Spleen (tissue), 11 donors: Measurements from ENCODE around the gene VSIG10L. TPM values are rescaled to one million over a fixed set of nuclear protein-coding genes. Genes with fewer than 3 reads are reported as not detected.

Experiments used
- DNase-seq: peaks from one replicate; pipeline ENCODE4 v3.0.0-alpha.2; 2020
- H3K27ac ChIP-seq, 8 donors: fragments of 200-600 bp; sonication (generic) in 7 of 8; 1 replicate in 4 of 8; 2 replicates in 4 of 8; pipeline versions ENCODE4 v1.5.0 to v1.8.0; 2016 to 2021; ENCODE audit warnings: inconsistent platforms in 4 of 8, mild to moderate bottlenecking in 4 of 8, moderate library complexity in 1 of 8
- H3K27me3 ChIP-seq, 7 donors: fragments of 200-600 bp; sonication (generic) in 6 of 7; replicated peaks in 1 of 7; 1 replicate in 4 of 7; 2 replicates in 3 of 7; pipeline versions ENCODE4 v1.5.0 to v1.8.0; 2016 to 2021; ENCODE audit warnings: inconsistent platforms in 3 of 7, mild to moderate bottlenecking in 1 of 7
- H3K36me3 ChIP-seq, 6 donors: fragments of 200-600 bp; sonication (generic) in 5 of 6; 1 replicate in 4 of 6; 2 replicates in 2 of 6; pipeline versions ENCODE4 v1.5.0 to v1.8.0; 2016 to 2021; ENCODE audit warnings: inconsistent platforms in 2 of 6
- H3K4me1 ChIP-seq, 6 donors: fragments of 200-600 bp; sonication (generic) in 5 of 6; 1 replicate in 3 of 6; 2 replicates in 3 of 6; pipeline versions ENCODE4 v1.5.0 to v1.8.0; 2016 to 2021; ENCODE audit warnings: inconsistent platforms in 3 of 6
- H3K4me3 ChIP-seq, 8 donors: fragments of 200-600 bp; sonication (generic) in 7 of 8; 1 replicate in 4 of 8; 2 replicates in 4 of 8; pipeline versions ENCODE4 v1.5.0 to v1.8.0; 2016 to 2021; ENCODE audit warnings: inconsistent platforms in 4 of 8, mild to moderate bottlenecking in 4 of 8, moderate library complexity in 2 of 8
- H3K9me3 ChIP-seq, 8 donors: fragments of 200-600 bp; sonication (generic) in 7 of 8; 1 replicate in 4 of 8; 2 replicates in 4 of 8; pipeline versions ENCODE4 v1.5.0 to v1.8.0; 2016 to 2021; ENCODE audit warnings: inconsistent platforms in 4 of 8
- POLR2A ChIP-seq, 3 donors: fragments of 450-650 bp; IDR thresholded peaks; one replicate each; pipeline ENCODE4 v1.5.1; 2017; ENCODE audit warnings: antibody characterized with exemption in 3 of 3, mild to moderate bottlenecking in 1 of 3
- POLR2AphosphoS5 ChIP-seq, 3 donors: sonication (generic); formaldehyde crosslinking; IDR thresholded peaks; one replicate each; pipeline ENCODE4 v1.5.1; 2017; ENCODE audit warnings: antibody characterized with exemption in 3 of 3
- WGBS, 5 donors: extraction: QIAGEN DNeasy Blood & Tissue Kit in 3 of 5; methylation state at CpG; one replicate each; pipeline versions ENCODE4 v1.1.5 to v1.1.7; 2013 to 2018; 5-methylcytosine and 5-hydroxymethylcytosine counted together
- intact Hi-C: fragments of 100-400 bp; cut with DNase I; formaldehyde crosslinking; loops from one replicate; pipeline ENCODE4 v1.15.0; 2023; ENCODE audit warnings: low total_unique reads
- polyA plus RNA-seq, 3 donors: library from polyadenylated mRNA; stranded (reverse); fragments of 200-250 nt; gene quantifications; one replicate each; pipeline ENCODE4 v1.2.1, GENCODE V29; 2013
- total RNA-seq, 7 donors: library from RNA; depleted of rRNA in 3 of 7; stranded (reverse); fragments of >200 nt in 3 of 7; fragmentation: NEBNext Ultra II Directional in 4 of 7; extraction: Animal tissue kit (Norgen Biotek cat#: 25700) in 4 of 7; gene quantifications; one replicate each; pipeline versions ENCODE4 v1.1.0 to v1.2.1, GENCODE V29; 2016 to 2021
- TF ChIP-seq, protein P1 (sequence below), 11 experiments: fragments of 200-600 bp in 7 of 11; fragments of 450-650 bp in 4 of 11; sonication (generic) in 4 of 11; IDR thresholded peaks in 8 of 11; conservative IDR thresholded peaks in 3 of 11; 1 replicate in 7 of 11; 2 replicates in 4 of 11; pipeline versions ENCODE4 v1.4.0 to v1.8.0; 2016 to 2021; ENCODE audit warnings: antibody characterized with exemption in 11 of 11, inconsistent platforms in 4 of 11, mild to moderate bottlenecking in 1 of 11
- donor health status: healthy with polysubstance abuse.
- donor health status: DM: no; HTN: no; CAD: no; lungs with moderate emphysema.
- donor health status: DM: no; HTN: no; CAD: no.
- donor health status: Bipolar disorder and iron deficiency.
- donor health status: healthy.
- donor health status: DM: no; HTN: no; CAD: no.
- donor health status: DM: yes; HTN: yes; CAD: no.

The VSIG10L gene
- total and polyA plus RNA-seq, 10 donors: 1.1 to 2.6 (median 1.7) TPM

DNA sequence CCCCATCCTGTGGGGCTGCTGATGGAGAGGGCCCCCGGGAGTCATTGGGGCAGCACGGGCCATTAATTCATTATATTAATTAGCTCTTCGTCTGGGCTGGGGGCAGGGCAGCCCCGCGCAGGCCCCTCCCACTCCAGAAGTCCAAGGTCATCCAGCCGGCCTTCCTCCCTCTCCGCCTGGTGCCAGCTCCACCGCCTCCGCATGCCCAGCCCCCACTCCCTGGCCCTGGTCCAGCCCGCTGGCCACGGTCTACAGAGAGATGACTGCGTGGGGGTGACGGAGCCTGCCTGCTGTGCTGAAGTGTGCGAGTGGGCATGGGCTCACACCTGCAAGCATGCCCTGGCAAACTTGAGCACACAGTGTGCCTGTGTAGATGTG lies 21.7 kb downstream of the VSIG10L start:
- peak; percentile 34 for DNase-seq
- TF ChIP-seq, protein P1, sequence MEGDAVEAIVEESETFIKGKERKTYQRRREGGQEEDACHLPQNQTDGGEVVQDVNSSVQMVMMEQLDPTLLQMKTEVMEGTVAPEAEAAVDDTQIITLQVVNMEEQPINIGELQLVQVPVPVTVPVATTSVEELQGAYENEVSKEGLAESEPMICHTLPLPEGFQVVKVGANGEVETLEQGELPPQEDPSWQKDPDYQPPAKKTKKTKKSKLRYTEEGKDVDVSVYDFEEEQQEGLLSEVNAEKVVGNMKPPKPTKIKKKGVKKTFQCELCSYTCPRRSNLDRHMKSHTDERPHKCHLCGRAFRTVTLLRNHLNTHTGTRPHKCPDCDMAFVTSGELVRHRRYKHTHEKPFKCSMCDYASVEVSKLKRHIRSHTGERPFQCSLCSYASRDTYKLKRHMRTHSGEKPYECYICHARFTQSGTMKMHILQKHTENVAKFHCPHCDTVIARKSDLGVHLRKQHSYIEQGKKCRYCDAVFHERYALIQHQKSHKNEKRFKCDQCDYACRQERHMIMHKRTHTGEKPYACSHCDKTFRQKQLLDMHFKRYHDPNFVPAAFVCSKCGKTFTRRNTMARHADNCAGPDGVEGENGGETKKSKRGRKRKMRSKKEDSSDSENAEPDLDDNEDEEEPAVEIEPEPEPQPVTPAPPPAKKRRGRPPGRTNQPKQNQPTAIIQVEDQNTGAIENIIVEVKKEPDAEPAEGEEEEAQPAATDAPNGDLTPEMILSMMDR (IDR thresholded peaks at IDR 0.05 in 8 of 11, conservative IDR thresholded peaks at IDR 0.05 in 3 of 11): no peak
- TF ChIP-seq POLR2A (IDR thresholded peaks at IDR 0.05) (no peak), POLR2AphosphoS5 (IDR thresholded peaks at IDR 0.05) (peak in 1 of 3 donors; percentile 25)
- Histone ChIP-seq H3K36me3 (no peaks in the 10 kb centered on the region), H3K9me3 (no peaks in the 10 kb centered on the region), H3K4me3 (no peak overlapping the region), H3K27me3 (peaks cover 0 to 52% (median 0%) of the 10 kb centered on the region in 7 donors), H3K27ac (no peak overlapping the region), H3K4me1 (no peaks in the 10 kb centered on the region)
- 52 to 60% (median 55%) methylated on average over 12 to 14 of the region's 14 CpGs for WGBS, 5 donors
- intact Hi-C loops: no loop called here

DNA sequence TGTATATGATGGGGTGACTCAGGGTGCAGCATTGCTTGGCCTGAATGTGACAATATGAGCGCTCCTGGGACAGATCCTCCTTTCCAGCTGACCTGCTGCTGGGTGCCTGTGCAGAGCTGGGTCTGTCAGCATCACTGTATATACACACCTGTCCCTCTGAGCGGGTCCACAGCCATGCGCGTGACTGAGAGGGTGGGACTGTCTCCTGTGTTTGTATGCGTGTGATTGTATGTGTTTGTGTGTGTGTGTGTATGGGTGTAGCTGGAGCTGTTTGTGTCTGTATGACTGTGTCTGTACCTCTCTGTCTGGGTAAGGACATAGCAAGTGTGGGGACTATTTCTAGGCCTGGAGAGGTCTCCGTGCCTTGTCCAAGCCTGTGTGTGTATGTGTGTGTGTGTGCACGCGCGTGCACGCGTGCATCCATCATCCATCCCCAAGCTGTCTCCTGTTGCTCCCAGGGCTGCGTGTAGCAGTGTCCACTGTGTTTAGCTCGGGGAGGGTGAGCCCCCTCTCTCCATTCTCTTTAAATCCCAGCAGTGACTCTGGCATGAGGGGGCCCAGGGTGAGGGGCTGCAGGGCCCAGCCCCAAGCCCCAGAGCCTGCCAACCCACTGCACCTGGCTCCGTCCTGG lies 22.2 kb downstream of the VSIG10L start:
- Histone ChIP-seq H3K27me3 (peaks cover 0 to 51% (median 0%) of the 10 kb centered on the region in 7 donors), H3K4me1 (no peaks in the 10 kb centered on the region), H3K4me3 (no peak overlapping the region), H3K36me3 (no peaks in the 10 kb centered on the region), H3K9me3 (peaks cover 0 to 5% (median 0%) of the 10 kb centered on the region in 8 donors), H3K27ac (no peak overlapping the region)
- TF ChIP-seq POLR2AphosphoS5 (IDR thresholded peaks at IDR 0.05): no peak
- TF ChIP-seq, protein P1 (IDR thresholded peaks at IDR 0.05 in 8 of 11, conservative IDR thresholded peaks at IDR 0.05 in 3 of 11): no peak
- TF ChIP-seq POLR2A (IDR thresholded peaks at IDR 0.05): no peak
- 83 to 92% (median 87%) methylated on average over 3 to 14 of the region's 14 CpGs for WGBS, 5 donors
- peak; percentile 19 for DNase-seq
- intact Hi-C loops: no loop called here

DNA sequence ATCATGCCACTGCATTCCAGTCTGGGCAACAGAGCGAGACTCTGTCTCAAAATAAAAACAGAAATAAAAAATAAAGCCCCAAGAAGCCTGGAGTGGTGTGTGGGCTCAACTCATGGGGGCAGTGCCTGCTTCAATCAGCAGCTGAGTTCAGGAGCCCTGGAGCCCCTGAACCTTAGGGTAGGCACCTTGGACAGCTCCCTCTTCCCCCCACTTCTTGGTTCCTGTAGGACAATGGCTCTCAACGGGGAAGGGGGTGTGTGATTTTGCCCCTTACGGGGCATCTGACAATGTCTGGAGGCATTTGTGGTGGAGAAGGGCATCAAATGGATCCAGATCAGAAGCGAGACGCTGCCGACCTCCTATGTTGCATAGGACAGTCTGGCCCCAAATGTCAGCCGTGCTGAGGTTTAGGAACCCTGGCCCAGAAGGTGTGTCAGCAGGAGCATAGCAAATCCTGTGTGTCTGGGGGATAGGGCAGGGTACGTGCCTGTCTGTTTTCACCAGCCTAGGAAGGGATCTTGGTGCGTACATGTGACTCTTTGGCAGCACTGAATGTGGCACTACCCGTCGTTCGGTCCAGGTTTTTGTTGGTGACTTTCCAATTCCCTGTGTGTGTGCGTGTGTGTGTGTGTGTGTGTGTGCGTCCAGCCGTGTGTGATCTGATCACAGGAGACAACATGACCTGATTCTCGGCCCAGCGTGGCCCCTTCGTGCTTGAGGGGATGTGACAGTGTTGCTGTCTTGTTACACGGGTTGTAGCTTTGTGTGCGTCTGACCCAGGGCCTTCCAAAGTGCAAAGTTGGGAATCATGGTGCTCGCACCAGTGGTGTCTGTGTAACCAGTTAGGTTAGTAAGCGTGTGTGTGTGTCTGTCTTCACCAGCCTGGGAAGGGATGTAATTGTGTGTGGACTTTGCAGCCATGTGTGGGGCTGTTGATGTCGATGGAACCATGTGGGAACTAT lies 23.0 kb downstream of the VSIG10L start:
- Histone ChIP-seq H3K36me3 (no peaks in the 10 kb centered on the region), H3K4me1 (peaks cover 0 to 3% (median 0%) of the 10 kb centered on the region in 6 donors), H3K27me3 (peaks cover 0 to 51% (median 0%) of the 10 kb centered on the region in 7 donors), H3K4me3 (no peak overlapping the region), H3K9me3 (peaks cover 0 to 10% (median 0%) of the 10 kb centered on the region in 8 donors), H3K27ac (no peak overlapping the region)
- intact Hi-C loops: no loop called here
- 75 to 81% (median 79%) methylated on average over 13 to 23 of the region's 23 CpGs for WGBS, 5 donors
- peak; percentile 36 for DNase-seq
- TF ChIP-seq POLR2A (IDR thresholded peaks at IDR 0.05): no peak
- TF ChIP-seq, protein P1 (IDR thresholded peaks at IDR 0.05 in 8 of 11, conservative IDR thresholded peaks at IDR 0.05 in 3 of 11): no peak
- TF ChIP-seq POLR2AphosphoS5 (IDR thresholded peaks at IDR 0.05): no peak

DNA sequence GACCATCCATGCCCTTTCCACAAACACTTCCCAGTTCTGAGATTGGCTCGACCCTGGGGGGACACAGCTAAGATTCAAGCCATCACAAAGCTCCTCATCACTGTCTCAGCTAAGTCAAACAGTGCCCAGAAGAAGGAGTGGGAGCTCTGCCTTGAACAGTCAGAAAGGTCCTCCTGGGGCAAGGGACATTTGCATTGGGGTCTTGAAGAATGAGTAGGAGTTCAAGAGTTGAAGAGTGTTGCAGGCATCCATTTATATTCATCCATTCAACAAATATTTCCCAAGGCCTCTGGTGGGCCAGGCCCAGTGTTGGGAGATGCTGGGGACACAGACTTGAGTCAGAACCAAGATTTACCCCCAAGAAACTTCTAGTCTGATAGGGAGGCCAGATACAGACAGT lies 24.0 kb downstream of the VSIG10L start:
- peaks cover 0 to 10% (median 0%) of the 10 kb centered on the region in 8 donors for H3K9me3 ChIP-seq
- H3K27me3 ChIP-seq: peaks cover 0 to 48% (median 0%) of the 10 kb centered on the region in 7 donors
- DNase-seq: peak; percentile 27
- H3K36me3 ChIP-seq: no peaks in the 10 kb centered on the region
- 38 to 77% (median 66%) methylated on average over 1 of the region's 1 CpG for WGBS, 5 donors
- H3K4me1 ChIP-seq: peaks cover 0 to 8% (median 0%) of the 10 kb centered on the region in 6 donors
- H3K27ac ChIP-seq: no peak overlapping the region
- H3K4me3 ChIP-seq: no peak overlapping the region
- intact Hi-C loops: no loop called here
- TF ChIP-seq POLR2AphosphoS5 (IDR thresholded peaks at IDR 0.05) (no peak), POLR2A (IDR thresholded peaks at IDR 0.05) (no peak)
- TF ChIP-seq, protein P1 (IDR thresholded peaks at IDR 0.05 in 8 of 11, conservative IDR thresholded peaks at IDR 0.05 in 3 of 11): no peak
